ENCODE data around the gene N4BP2L2. TPM values are rescaled to one million over a fixed set of nuclear protein-coding genes. Genes with fewer than 3 reads are reported as not detected.

Gene N4BP2L2
- total and polyA plus RNA-seq, 9 of the 15 experiments (the other 6 are each of a cell fraction or from before 2014, with no cell fraction given), result 33.9 to 76.4 (median 48.7) TPM

DNA sequence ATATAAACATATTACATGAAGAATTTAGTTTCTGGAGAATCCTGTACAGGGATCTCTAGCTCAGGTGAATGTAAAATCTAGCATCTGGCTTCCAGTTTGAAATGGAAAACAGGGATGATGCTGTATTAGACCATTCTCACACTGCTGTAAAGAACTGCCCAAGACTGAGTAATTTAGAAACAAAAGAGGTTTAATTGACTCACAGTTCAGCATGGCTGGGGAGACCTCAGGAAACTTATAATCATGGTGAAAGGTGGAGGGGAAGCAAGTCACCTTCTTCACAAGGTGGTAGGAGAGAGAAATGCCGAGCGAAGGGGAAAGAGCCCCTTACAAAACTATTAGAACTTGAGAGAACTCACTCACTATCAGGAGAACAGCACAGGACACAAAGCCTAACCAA, 17.0 kb upstream of the N4BP2L2 start:
- Histone ChIP-seq H3K27me3 (ENCODE audit: control insufficient read depth in 2 of 2, insufficient read depth in 2 of 2, low read length in 2 of 2) (no peaks in the 10 kb centered on the region), H3K4me1 (replicated peaks in 1 of 2; ENCODE audit: control insufficient read depth in 2 of 2, insufficient read depth in 2 of 2, low read length in 2 of 2) (no peaks in the 10 kb centered on the region; a peak in 1 of 5 replicates), H4K20me1 (replicated peaks; ENCODE audit: control insufficient read depth, insufficient read depth, low read length) (no peaks in the 10 kb centered on the region), H3K9me1 (ENCODE audit: control insufficient read depth, insufficient read depth, low read length) (no peaks in the 10 kb centered on the region), H3K36me3 (ENCODE audit: control insufficient read depth, insufficient read depth, low read length) (no peaks in the 10 kb centered on the region), H3K27ac (ENCODE audit: extremely low read depth, low read depth, low read length) (no peak overlapping the region), H3K9ac (ENCODE audit: insufficient read depth in 1 of 2, low read depth in 2 of 2, low read length in 2 of 2) (no peak overlapping the region), H3K9me3 (replicated peaks; ENCODE audit: control insufficient read depth, insufficient read depth, low read depth, low read length) (no peaks in the 10 kb centered on the region), H2AFZ (ENCODE audit: low read depth, low read length) (no peak overlapping the region), H3K79me2 (ENCODE audit: control insufficient read depth, insufficient read depth, low read length) (no peaks in the 10 kb centered on the region), H3K4me2 (ENCODE audit: insufficient read depth, low read length) (no peak overlapping the region), H3K4me3 (no peak overlapping the region)
- CTCF ChIA-PET (ENCODE audit: low intra/inter-chr PET ratio), result no interaction called here
- DNase-seq (ENCODE audit: extremely low read depth in 1 of 4, low spot score in 3 of 4) (no peak), FAIRE-seq (no peak), ATAC-seq (no peak)
- POLR2A ChIA-PET, result interaction anchor here (0.5 kb wide), 1 partner anchor 76 kb away, joined by 3 read pairs; no protein-coding TSS in a partner anchor
- WGBS (ENCODE audit: insufficient coverage, low coverage, missing lambda C conversion rate), result 0% methylated on average over 2 of the region's 2 CpGs
- in situ Hi-C loops (cut with MboI) (no loop called here), intact Hi-C loops (cut with micrococcal nuclease) (no loop called here)
- TF ChIP-seq MEF2D (tag; conservative IDR thresholded peaks at IDR 0.05; ENCODE audit: low read depth) (no peak), KDM2B (CRISPR knock-in tag; IDR thresholded peaks at IDR 0.05) (no peak), ZNF561 (CRISPR knock-in tag; conservative IDR thresholded peaks at IDR 0.05) (no peak), JUND (IDR thresholded peaks at IDR 0.05; ENCODE audit: borderline replicate concordance, low read depth, low read length) (no peak), JUND (tag; IDR thresholded peaks at IDR 0.05; ENCODE audit: borderline replicate concordance, low read depth, low read length) (no peak), DNMT1 (IDR thresholded peaks at IDR 0.05) (no peak), ADNP (tag; IDR thresholded peaks at IDR 0.05) (no peak)
- TF ChIP-seq, protein P1, sequence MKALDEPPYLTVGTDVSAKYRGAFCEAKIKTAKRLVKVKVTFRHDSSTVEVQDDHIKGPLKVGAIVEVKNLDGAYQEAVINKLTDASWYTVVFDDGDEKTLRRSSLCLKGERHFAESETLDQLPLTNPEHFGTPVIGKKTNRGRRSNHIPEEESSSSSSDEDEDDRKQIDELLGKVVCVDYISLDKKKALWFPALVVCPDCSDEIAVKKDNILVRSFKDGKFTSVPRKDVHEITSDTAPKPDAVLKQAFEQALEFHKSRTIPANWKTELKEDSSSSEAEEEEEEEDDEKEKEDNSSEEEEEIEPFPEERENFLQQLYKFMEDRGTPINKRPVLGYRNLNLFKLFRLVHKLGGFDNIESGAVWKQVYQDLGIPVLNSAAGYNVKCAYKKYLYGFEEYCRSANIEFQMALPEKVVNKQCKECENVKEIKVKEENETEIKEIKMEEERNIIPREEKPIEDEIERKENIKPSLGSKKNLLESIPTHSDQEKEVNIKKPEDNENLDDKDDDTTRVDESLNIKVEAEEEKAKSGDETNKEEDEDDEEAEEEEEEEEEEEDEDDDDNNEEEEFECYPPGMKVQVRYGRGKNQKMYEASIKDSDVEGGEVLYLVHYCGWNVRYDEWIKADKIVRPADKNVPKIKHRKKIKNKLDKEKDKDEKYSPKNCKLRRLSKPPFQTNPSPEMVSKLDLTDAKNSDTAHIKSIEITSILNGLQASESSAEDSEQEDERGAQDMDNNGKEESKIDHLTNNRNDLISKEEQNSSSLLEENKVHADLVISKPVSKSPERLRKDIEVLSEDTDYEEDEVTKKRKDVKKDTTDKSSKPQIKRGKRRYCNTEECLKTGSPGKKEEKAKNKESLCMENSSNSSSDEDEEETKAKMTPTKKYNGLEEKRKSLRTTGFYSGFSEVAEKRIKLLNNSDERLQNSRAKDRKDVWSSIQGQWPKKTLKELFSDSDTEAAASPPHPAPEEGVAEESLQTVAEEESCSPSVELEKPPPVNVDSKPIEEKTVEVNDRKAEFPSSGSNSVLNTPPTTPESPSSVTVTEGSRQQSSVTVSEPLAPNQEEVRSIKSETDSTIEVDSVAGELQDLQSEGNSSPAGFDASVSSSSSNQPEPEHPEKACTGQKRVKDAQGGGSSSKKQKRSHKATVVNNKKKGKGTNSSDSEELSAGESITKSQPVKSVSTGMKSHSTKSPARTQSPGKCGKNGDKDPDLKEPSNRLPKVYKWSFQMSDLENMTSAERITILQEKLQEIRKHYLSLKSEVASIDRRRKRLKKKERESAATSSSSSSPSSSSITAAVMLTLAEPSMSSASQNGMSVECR (CRISPR knock-in tag; IDR thresholded peaks at IDR 0.05), result no peak
- TF ChIP-seq, protein P2, sequence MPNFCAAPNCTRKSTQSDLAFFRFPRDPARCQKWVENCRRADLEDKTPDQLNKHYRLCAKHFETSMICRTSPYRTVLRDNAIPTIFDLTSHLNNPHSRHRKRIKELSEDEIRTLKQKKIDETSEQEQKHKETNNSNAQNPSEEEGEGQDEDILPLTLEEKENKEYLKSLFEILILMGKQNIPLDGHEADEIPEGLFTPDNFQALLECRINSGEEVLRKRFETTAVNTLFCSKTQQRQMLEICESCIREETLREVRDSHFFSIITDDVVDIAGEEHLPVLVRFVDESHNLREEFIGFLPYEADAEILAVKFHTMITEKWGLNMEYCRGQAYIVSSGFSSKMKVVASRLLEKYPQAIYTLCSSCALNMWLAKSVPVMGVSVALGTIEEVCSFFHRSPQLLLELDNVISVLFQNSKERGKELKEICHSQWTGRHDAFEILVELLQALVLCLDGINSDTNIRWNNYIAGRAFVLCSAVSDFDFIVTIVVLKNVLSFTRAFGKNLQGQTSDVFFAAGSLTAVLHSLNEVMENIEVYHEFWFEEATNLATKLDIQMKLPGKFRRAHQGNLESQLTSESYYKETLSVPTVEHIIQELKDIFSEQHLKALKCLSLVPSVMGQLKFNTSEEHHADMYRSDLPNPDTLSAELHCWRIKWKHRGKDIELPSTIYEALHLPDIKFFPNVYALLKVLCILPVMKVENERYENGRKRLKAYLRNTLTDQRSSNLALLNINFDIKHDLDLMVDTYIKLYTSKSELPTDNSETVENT (CRISPR knock-in tag; IDR thresholded peaks at IDR 0.05), result no peak
- no TSS peak for BruUV-seq (replicated peaks)
